ENCODE measurements around the gene UXT.

DNA sequence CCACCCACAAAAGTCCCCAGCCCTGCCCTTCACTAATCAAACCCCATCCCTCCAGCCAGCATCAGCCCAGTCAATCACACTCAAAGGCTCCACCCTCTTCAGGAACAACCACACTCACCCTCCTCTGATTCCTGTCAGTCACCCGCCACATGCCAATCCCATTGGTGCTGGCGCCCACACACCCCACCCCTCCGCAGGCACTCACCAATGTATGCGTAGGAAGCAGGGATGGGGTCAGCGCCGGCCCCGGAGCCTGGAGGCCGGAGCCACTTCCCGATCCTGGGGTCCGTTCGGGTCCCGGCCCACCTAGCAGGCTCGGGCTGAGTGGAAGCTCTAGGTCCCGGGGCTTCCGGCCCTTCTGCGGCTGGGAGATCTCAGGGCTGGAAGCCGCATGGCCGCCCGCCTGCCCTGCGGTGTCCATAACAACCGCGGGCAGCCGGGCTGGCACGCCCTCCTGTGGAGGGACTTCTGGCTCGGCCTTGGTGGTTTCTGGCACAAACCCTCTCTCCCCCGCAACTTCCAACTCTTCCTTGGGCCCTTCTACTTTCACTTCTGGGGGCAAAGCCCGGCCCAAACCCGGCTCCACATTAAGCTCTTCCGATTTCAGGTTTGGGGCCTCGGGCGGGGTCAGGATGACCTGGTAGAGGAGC is 21.3 kb downstream of the UXT start:
- TF ChIP-seq, protein P1, sequence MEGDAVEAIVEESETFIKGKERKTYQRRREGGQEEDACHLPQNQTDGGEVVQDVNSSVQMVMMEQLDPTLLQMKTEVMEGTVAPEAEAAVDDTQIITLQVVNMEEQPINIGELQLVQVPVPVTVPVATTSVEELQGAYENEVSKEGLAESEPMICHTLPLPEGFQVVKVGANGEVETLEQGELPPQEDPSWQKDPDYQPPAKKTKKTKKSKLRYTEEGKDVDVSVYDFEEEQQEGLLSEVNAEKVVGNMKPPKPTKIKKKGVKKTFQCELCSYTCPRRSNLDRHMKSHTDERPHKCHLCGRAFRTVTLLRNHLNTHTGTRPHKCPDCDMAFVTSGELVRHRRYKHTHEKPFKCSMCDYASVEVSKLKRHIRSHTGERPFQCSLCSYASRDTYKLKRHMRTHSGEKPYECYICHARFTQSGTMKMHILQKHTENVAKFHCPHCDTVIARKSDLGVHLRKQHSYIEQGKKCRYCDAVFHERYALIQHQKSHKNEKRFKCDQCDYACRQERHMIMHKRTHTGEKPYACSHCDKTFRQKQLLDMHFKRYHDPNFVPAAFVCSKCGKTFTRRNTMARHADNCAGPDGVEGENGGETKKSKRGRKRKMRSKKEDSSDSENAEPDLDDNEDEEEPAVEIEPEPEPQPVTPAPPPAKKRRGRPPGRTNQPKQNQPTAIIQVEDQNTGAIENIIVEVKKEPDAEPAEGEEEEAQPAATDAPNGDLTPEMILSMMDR (IDR thresholded peaks at IDR 0.05) = no peak
- TF ChIP-seq EP300 (IDR thresholded peaks at IDR 0.05) = no peak
- no peak for TF ChIP-seq POLR2A (IDR thresholded peaks at IDR 0.05)
- no peak for TF ChIP-seq POLR2AphosphoS5 (IDR thresholded peaks at IDR 0.05)
